ENCODE measurements around the gene SCN4A.
A peak's percentile ranks its signal among the peaks of the same experiment; 100 is the strongest.

SCN4A gene

DNA sequence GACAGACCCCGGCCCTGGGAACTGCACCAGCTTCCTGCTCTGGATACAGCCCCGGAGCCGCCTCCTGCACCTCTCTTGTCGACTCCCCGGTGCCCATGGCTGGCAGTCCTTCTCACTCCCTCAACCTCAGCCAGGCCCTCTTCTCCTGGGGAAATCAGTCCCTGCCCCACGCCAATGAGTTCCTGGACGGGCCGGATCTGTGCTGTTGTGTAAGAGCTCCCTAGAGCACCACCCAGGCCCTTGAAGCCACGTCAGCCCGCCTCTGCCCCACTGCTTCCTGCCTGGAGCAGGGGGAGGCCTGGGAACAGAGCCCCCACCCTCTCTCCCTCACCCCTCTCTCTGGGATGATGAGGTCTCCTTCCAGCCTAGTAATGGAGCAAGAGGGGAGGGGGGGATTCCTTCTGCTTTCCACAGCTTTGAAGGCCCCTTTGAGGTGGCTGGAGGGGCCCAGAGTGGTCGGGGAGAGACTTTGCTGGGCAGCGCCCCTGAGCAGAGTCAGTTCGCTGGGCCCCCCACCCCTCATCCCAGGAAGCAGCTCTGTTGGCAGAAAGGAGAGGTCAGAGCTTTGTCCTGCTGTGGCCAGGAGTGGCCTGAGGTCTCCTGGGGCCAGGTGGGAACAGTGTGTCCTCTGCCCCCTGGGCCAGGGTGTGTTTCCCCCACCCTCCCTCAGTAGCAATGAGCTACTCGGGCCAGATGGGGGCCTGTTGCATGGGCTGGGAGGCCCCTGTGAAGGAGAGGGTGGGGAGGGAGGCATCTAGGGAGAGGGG, 29.2 kb upstream of the SCN4A start:
- no peak for DNase-seq (ENCODE audit: low spot score)

DNA sequence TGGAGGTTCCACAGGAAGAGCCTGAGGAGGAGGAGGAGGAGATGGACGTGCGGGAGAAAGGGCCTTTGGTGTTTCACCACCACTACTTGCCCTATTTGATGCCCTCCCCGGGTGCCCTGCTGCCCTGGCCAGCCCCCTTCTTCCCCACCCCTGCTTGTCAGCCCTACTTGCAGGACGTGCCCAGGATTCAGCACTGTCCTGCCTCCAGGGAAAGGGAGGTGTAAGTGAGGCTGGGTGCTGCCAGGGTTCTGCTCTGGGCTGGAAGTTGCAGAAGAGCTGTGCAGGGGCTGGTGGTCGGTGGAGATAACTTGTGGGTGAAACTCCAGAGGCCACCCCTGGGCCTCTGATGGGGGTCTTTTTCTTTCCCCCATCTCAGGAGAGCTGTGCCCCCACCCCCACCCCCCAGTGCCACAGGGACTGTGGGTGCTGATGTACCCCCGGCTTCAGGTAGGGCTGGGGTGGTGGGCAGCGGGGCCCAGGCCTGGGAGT, 28.4 kb upstream of the SCN4A start:
- DNase-seq (ENCODE audit: low spot score): no peak

GRCh38 chr17:63999680-64000531, 27.2 kb upstream of the SCN4A start:
- no peak for DNase-seq (ENCODE audit: low spot score)

- no peak for DNase-seq (ENCODE audit: low spot score)
These were observed 26.3 kb upstream of the SCN4A start for GRCh38 chr17:63998721-63999679.

GRCh38 chr17:63998050-63998720, 25.5 kb upstream of the SCN4A start, which contains the start of gene PRR29:
TSS of gene PRR29 (plus strand) at chr17:63998351. CDS start at chr17:63998365, 14 bp downstream.
- DNase-seq (ENCODE audit: low spot score): peak; percentile 87

DNA sequence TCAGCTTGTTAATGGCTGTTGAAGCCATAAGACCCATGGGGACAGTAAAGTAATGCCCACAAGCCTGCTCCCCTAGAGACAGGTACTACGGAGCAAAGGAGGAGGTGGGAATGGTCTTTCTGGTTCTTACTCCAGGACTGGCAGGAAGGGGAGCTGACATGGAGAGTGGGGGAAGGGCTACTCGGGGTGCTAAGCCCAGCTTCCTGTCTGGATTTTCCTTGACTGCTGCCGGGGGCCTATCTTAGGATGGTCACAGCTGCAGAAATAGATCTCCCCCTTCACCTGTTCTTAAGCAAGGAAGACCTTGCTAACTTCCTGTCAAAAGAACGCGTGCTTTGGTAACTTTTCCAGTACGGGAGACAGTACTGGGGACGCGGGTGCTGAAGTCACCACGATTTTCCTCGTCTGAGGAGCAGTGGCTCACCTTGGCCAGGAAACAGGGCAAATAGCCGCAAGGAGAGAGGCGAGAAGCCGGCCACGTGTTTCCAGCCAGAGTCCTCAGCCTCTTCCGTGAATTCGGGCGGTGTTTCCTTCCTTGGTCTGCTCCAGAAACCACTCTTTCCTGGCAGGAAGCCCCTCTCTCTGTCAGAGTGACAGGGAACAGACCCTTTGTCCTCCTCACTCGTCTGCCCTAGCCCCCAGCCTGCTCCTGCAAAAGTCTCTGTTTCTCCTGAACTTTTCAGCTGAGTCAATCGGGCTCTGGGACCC, 24.8 kb upstream of the SCN4A start:
- DNase-seq (ENCODE audit: low spot score): no peak

DNA sequence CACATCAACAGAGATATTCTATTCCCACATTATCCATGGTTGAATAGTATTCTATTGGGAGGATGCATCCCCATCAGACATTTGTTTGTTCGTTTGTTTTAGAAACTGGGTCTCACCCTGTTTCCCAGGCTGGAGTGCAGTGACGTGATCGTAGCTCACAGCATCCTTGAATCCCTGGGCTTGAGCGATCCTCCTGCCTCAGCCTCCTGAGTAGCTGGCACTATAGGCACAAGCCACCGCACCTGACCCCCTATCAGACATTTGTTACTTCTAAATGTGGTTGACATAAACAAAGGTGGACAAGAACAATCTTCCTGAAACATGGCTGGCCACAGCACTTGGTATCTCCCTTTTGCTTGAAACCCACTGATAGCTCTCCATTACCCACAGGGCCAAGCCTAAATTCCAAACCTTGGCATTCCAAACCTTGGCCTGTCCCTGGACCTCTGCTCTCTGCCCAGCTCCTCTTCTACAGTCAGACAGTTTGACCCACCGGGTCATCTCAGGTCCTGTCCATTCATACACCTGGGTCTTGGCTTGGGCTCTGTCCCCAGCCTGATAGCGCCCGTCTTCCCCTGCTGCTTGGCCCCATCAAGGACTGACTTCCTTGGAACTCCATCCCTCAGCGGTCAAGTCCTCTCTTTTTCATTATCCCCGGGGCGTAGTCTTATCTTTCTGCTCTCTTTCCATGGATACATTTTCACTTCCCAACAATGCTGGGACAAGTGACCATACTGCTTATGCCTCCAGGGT, 23.9 kb upstream of the SCN4A start:
- DNase-seq (ENCODE audit: low spot score): no peak

DNA sequence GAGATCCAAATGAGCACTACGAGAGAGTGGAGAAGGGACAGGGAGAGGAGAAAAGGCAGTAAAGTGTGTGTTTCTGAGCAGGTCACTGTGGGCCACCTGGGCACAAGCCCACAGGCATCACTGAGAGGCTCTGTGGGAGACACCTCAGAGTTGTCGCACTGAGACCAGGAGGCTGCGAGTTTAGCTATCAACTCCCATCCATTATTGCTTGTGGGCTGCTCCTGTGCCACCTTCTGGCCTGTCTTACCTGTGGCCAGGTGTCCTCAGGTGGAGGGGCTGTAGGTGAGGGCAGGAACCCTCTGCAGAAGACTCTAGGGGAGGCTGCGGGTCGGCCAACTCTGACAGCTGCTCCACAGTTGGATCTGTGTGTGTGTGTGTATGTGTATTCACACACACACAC, 22.9 kb upstream of the SCN4A start:
- no peak for DNase-seq (ENCODE audit: low spot score)

DNA sequence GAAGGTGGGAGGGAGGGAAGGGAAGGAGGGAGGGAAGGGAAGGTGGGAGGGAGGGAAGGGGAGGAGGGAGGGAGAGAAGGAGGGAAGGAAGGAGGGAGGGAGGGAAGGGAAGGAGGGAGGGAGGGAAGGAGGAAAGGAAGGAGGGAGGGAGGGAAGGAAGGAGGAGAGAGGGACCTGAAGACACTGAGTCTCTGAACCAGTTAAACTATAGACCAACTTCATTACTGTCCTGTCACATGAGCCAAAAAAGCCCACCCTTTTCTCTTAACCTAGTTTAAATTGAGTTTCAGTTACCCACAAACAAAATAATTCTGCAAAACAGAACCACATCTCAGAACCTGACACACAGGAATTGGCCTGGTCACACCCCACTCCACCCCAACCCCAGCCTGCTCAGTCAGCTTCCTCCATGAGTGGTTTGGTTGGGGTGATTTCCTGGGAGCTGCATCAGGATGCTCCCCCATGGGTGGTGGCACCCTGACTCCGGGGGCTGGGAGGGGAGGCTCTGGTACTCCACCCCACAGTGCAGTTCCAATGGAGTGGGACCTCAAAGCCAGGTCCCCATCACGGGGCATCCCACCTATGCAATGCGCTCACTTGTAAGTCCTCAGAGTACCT, 20.8 kb upstream of the SCN4A start:
- no peak for DNase-seq (ENCODE audit: low spot score)

DNA sequence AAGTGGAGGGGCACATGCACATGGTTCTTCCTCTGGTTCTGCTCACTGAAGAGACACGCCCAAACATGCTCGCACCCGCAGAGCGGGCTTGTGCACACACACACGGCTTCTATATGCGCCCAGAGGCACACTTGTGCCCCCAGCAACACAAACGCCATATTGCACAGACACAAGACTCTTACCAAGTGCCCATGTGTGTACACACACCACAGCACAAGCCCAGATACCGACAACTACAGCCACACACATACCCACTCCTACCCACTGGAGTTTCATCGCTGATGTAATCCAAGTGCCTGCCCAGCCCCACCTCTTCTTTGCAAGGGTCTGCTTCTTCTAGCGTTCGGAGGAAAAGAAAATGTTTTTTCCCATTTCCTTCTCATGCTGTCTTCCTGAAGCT, 18.9 kb upstream of the SCN4A start:
- DNase-seq (ENCODE audit: low spot score): no peak

DNA sequence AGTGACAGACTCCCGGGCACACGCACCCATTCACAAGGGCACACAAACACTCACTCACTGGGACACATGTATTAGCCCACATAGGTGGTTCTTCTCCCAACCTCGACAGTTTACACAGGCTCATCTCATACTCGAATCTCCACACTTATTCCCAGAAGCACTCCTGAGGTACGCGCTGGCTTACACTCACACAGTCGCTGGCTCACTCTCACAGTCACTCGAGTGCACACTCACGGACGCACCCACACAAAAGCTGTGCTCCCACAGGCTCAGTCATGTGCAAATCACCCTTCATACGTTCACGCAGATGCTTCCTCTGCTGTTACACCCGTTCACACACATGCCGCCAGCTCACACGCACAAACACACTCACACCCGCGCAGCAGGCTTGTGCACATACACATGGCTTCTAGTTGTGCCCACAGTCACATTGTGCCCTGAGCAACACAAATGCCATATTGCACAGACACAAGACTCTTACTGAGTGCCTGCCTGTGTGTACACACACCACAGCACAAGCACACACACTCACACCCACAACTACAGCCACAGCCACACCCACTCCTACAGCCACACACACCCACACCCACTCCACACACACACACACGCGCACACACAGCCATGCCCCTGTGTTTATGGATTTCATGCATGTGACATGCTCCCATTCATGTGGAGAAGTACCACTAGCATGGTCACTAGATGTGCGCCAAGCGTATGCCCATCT, 17.1 kb upstream of the SCN4A start:
- DNase-seq (ENCODE audit: low spot score): no peak

DNA sequence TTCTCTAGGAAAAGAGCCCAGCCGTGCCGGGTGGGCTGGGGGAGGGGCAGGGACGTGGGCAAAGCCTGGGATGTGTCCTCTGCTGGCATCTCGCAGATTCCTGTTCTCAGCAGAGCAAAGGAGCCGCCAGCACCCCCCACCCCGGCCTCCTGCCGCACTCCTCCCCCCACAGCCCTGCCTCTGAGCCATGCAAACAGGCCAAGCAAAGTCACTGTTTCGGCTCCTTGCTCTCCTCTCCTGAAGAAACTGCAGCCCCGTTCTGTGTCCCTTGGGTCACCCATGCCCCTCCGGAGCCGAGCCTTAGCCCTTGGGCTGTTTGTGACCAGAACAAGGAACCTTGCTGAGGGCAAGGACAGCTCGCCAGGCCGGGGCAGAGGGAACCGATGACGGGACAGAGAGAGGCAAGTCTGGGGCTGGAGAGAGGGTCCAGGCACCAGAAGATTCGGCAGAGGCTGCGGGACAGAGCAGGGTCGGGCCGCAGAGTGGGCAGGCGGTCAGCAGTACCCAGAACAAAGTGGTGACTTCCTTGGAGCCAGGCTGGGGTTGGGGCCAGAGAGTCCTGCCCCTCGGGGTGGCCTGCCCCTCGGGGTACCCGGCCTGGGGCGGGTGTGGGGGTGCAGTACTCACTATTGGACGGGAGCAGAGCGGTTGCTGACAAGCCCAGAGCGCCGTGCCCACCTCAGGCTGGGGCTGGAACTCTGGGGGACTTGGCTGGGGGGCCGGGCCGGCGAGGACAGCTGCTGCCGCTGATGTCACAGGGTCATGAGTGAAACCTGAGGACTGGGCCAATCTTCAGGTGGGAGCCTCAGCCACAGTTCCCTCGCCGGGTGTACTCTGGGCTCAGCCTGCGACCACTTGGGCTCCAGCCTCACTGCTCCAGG, 16.3 kb upstream of the SCN4A start:
- no peak for DNase-seq (ENCODE audit: low spot score)

DNA sequence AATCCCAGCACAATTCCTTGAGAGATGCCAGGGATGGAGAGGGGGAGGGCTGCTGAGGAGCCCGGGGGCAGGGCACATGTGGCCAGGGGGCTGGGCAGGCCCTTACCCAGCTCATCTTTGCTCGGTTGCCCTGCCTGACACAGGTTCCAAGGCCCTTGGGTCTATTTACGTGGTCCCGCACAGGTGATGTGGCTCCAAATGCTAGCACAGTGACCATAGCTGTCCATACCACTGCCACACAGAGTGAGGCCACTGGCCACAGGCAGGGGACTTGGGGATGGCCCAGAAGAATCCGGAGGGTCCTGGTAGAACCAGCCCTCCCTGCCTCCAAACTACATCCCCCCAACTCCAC, 15.4 kb upstream of the SCN4A start:
- no peak for DNase-seq (ENCODE audit: low spot score)

DNA sequence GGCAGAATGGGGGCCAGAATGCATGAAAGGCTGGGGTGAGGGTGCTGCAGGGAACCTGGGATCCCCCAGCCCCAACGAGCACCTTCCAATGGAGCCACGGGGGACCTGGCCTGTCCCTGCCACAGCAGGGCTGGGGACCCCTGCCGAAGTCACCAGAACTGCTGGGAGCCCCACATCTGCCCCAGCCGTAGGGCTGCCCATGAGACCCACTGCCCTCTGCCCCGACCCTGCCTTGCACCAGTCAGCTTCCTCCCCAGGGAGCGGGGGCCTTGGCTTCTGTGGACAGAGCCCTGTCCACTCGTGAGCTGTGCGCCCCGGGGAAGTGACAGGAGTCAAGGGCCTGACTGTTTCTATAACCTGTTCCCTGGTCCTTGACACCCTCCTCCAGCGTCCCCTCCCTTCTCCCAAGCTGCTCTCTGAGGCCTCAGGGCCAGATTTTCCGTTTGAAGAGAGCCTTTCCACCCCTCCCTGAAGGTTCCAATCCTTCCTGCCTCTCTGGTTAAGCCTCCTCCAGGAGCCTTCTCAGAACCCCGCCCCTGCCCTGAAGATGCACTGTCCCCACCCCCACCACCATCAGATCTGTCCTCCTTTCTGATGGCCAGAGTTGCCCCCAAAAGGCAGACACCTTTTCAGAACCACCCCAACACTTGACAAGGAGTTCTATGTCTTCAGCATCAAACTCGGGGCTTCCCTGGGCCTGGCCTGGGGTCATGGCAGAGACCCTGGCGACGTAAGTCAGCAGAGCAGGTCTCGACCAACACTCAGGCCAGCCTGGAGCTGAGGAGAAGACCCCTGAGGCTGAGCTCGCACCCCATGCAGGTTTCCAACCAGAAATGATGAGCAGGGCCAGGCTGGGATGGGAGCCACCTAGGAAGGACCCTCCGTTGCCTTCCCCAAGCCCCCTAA, 14.8 kb upstream of the SCN4A start:
- no peak for DNase-seq (ENCODE audit: low spot score)

DNA sequence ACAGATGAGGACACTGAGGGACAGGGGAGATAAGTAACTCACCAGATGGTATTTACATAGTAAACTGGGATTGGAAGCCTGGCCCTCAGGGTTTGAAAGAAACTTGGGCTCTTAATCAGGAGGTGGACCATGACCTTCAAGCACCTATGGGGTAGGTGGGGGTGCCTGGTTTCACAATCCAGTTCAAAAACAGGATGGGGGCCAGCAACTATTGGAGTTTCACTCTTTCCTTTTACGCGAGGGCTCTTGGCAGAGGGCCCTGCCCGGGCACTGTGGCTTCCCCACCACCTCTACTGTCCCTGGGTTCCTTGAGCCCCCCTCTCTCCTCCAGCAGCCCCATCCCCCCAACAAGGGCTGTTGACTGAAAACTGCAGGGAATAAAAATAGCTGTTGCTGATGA, 14.1 kb upstream of the SCN4A start:
- no peak for DNase-seq (ENCODE audit: low spot score)

DNA sequence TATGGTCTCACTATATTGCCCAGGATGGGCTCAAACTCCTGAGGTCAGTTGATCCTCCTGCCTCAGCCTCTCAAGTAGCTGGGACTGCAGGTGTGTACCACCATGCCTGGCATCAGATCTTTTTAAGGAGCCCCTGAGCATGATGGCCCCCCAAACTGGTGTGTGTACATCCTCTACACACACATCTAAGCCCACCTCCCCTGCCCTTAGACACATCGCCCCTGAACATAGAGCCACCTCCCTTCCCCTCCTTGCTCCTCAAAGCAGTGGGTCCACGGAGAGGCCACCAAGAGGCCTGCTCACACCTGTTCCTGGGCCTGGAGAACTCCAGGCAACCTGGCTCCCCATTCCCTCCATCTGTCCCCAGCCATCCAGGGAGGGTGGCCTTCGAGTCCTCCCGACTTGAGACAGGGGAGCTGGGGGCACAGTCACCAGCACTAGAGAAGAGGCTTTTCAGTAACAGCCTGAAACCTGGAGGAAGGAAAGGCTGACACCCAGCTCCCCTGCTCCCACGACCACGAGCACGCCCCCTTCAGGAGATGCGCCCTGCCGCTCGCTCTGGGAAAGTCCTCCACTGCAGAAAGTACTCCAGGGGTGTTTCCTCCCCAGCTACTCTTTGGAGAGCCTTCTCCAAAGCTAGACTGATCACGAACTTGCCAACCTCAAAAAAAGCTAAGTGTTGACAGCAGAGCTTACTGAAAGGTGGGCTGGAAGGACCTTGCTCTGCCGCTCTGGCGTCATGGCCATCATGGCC, 12.8 kb upstream of the SCN4A start:
- no peak for DNase-seq (ENCODE audit: low spot score)

Data from HuH-7 (cell line).